ENCODE results near the gene TMEM80. TPM values are rescaled to one million over a fixed set of nuclear protein-coding genes. Genes with fewer than 3 reads are reported as not detected.
A peak's percentile ranks its signal among the peaks of the same experiment; 100 is the strongest.

TMEM80 gene
- total and polyA plus RNA-seq, 4 donors = 5.1 to 12.4 (median 8.2) TPM

DNA sequence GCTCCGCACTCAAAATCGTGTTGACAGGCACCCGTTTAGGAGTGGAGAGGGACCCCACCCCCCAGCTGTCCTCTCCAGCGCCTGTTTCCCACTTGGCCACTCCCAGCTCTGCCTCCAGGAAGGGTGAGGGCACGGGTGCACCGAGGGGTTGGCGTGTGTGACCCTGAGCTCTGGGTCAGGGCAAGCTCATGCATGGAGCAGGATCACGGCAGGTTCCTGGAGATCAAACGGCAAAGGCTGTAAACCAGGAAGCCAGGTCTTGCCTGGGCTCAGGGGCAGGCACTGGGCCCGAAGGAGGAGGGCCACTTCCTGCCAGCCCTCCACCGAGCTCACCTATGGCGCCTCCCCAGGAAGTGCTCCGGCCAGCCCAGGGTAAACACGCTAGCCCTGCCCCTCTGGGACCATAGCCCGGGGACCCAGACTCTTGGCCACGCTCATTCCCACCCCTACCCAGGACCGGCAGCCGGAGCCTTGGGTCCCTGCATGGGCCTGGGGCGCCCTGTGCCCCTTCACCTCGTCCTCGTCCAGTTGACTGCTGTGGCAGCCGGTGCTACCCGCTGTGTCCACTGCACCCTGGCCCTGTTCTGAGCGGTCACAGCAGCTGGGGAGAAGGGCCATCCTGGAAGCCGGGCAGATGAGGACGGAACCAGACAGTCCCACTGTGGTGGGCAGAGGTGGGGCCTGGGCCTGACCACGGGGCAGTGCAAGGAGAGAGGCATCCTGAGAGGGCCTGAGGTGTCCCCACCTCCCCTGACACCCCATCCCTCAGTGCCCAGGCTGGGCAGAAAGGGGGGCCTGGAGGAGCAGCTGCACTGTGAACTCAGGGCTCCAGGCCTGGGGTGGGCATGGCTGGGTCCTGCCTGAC is 9.4 kb downstream of the TMEM80 start (continued):
- TF ChIP-seq JUND (IDR thresholded peaks at IDR 0.05) (peak in 1 of 2 donors; percentile 21), HNF4G (IDR thresholded peaks at IDR 0.05) (peak; percentile 58), HNF4A (conservative IDR thresholded peaks at IDR 0.05) (peak; percentile 84 to 88)
- TF ChIP-seq, protein P1, sequence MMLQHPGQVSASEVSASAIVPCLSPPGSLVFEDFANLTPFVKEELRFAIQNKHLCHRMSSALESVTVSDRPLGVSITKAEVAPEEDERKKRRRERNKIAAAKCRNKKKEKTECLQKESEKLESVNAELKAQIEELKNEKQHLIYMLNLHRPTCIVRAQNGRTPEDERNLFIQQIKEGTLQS (IDR thresholded peaks at IDR 0.05) = peak; percentile 45

DNA sequence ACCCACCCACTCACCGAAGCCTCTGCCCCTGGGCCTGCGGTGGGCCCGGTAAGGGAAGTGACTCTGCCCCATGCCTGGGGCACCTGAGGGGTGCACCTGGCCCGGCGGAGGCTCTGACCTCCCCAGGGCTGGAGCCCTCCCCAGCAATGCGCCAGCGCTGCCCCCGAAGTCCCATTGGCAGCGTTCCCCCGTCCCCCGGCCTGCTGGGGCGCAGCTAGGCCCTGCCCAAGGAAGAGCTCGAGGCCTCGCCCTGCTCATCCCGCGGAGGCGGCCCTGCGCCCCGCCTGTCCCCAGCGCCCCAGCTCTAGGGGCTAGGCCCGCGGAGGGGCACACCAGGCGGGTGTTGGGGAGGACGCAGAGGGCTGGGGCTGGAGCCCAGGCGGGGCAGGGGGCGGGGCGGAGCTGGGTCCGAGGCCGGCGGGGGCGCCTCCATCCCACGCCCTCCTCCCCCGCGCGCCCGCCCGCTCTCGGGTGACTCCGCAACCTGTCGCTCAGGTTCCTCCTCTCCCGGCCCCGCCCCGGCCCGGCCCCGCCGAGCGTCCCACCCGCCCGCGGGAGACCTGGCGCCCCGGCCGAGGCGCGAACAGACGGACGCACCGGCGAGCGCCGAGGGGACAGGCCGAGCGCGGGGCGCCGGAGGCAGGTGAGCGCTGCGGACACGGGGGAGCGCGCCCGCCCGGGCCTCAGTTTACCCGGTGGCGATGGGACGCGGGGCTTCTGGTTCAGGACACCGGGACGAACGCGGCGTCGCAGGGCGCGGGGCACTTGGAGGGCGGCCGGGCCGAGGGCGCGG is 10.2 kb downstream of the TMEM80 start, which contains the start of gene EPS8L2:
Gene EPS8L2 (plus strand): TSS at position 586 of the 793 bp plus-strand sequence. CDS start 3,177 bp downstream, outside the sequence.
- Histone ChIP-seq H3K9me3 (ENCODE audit: control insufficient read depth in 4 of 4, low read length in 3 of 4) (no peaks in the 10 kb centered on the region), H3K4me3 (ENCODE audit: low read depth in 1 of 3, low read length in 3 of 3) (peak within 1 kb of the TSS; percentile 78 to 94 (median 89)), H3K4me1 (ENCODE audit: control insufficient read depth in 4 of 4, insufficient read depth in 4 of 4, low read length in 3 of 4) (peaks cover 24 to 80% (median 56%) of the 10 kb centered on the region in 4 donors), H3K27me3 (ENCODE audit: control insufficient read depth in 4 of 4, insufficient read depth in 4 of 4, low read length in 3 of 4) (no peaks in the 10 kb centered on the region), H3K9ac (ENCODE audit: low read depth in 1 of 2, low read length in 2 of 2) (peak within 1 kb of the TSS; percentile 53 to 63), H3K27ac (ENCODE audit: low read depth in 1 of 2, low read length in 2 of 2) (peak within 1 kb of the TSS; percentile 90 to 96), H3K36me3 (ENCODE audit: control insufficient read depth in 4 of 4, insufficient read depth in 3 of 4, low read depth in 1 of 4, low read length in 3 of 4) (no peaks in the 10 kb centered on the region)
- TF ChIP-seq EGR1 (IDR thresholded peaks at IDR 0.05; ENCODE audit: low read depth in 2 of 2) (no peak), HNF4A (conservative IDR thresholded peaks at IDR 0.05) (no peak), FOXA2 (IDR thresholded peaks at IDR 0.05) (no peak), JUND (IDR thresholded peaks at IDR 0.05) (no peak)
- TF ChIP-seq, protein P1 (IDR thresholded peaks at IDR 0.05) = no peak
- TF ChIP-seq, protein P2, sequence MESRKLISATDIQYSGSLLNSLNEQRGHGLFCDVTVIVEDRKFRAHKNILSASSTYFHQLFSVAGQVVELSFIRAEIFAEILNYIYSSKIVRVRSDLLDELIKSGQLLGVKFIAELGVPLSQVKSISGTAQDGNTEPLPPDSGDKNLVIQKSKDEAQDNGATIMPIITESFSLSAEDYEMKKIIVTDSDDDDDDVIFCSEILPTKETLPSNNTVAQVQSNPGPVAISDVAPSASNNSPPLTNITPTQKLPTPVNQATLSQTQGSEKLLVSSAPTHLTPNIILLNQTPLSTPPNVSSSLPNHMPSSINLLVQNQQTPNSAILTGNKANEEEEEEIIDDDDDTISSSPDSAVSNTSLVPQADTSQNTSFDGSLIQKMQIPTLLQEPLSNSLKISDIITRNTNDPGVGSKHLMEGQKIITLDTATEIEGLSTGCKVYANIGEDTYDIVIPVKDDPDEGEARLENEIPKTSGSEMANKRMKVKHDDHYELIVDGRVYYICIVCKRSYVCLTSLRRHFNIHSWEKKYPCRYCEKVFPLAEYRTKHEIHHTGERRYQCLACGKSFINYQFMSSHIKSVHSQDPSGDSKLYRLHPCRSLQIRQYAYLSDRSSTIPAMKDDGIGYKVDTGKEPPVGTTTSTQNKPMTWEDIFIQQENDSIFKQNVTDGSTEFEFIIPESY (IDR thresholded peaks at IDR 0.05) = no peak
- peak; percentile 66 for DNase-seq (ENCODE audit: low spot score)
- 4% methylated on average over 90 of the region's 90 CpGs for WGBS

DNA sequence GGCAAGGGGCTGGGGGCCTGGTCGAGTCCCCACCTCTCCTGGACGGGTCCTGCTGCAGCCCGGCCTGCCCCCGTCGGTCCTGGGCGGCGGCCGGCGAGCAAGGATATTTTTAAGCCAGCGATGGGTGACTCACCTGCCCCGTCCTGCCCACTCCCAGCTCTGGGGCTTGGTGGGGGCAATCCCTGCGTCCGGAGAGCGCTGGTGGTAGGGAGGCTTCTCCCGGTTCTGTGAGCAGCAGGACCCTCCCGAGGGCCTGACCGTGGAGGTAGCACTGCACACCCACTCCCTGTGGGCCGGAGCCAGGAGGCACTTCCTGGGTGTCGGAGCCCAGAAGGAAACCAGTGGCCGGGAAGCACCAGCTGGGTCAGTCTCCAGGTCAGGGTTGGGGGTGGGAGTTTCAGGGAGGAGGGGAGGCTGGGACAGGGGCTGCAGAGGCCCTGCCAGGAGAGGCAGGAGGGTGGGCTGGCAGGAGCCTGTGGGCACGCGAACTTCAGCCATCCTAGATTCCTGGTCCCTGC is 10.9 kb downstream of the TMEM80 start:
- peak overlapping the region; percentile 84 to 96 for H3K27ac ChIP-seq (ENCODE audit: low read depth in 1 of 2, low read length in 2 of 2)
- 4% methylated on average over 22 of the region's 22 CpGs for WGBS
- peak overlapping the region; percentile 34 to 89 (median 79) for H3K4me3 ChIP-seq (ENCODE audit: low read depth in 1 of 3, low read length in 3 of 3)
- DNase-seq (ENCODE audit: low spot score) = peak; percentile 31
- no peaks in the 10 kb centered on the region for H3K27me3 ChIP-seq (ENCODE audit: control insufficient read depth in 4 of 4, insufficient read depth in 4 of 4, low read length in 3 of 4)
- H3K4me1 ChIP-seq (ENCODE audit: control insufficient read depth in 4 of 4, insufficient read depth in 4 of 4, low read length in 3 of 4) = peaks cover 24 to 78% (median 55%) of the 10 kb centered on the region in 4 donors
- H3K9me3 ChIP-seq (ENCODE audit: control insufficient read depth in 4 of 4, low read length in 3 of 4) = no peaks in the 10 kb centered on the region
- peak overlapping the region in 1 of 2 donors; percentile 63 for H3K9ac ChIP-seq (ENCODE audit: low read depth in 1 of 2, low read length in 2 of 2)
- H3K36me3 ChIP-seq (ENCODE audit: control insufficient read depth in 4 of 4, insufficient read depth in 3 of 4, low read depth in 1 of 4, low read length in 3 of 4) = no peaks in the 10 kb centered on the region
- TF ChIP-seq YY1 (IDR thresholded peaks at IDR 0.05) (no peak), HNF4G (IDR thresholded peaks at IDR 0.05) (no peak), EGR1 (IDR thresholded peaks at IDR 0.05; ENCODE audit: low read depth in 2 of 2) (no peak), SP1 (IDR thresholded peaks at IDR 0.05) (no peak), RAD21 (IDR thresholded peaks at IDR 0.05) (no peak), JUND (IDR thresholded peaks at IDR 0.05) (no peak), GABPA (IDR thresholded peaks at IDR 0.05 in 1 of 2, conservative IDR thresholded peaks at IDR 0.05 in 1 of 2) (no peak), RXRA (IDR thresholded peaks at IDR 0.05) (no peak)
- TF ChIP-seq, protein P3, sequence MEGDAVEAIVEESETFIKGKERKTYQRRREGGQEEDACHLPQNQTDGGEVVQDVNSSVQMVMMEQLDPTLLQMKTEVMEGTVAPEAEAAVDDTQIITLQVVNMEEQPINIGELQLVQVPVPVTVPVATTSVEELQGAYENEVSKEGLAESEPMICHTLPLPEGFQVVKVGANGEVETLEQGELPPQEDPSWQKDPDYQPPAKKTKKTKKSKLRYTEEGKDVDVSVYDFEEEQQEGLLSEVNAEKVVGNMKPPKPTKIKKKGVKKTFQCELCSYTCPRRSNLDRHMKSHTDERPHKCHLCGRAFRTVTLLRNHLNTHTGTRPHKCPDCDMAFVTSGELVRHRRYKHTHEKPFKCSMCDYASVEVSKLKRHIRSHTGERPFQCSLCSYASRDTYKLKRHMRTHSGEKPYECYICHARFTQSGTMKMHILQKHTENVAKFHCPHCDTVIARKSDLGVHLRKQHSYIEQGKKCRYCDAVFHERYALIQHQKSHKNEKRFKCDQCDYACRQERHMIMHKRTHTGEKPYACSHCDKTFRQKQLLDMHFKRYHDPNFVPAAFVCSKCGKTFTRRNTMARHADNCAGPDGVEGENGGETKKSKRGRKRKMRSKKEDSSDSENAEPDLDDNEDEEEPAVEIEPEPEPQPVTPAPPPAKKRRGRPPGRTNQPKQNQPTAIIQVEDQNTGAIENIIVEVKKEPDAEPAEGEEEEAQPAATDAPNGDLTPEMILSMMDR (IDR thresholded peaks at IDR 0.05; ENCODE audit: low read depth, low read length, missing input control) = no peak
- TF ChIP-seq, protein P1 (IDR thresholded peaks at IDR 0.05) = no peak
- TF ChIP-seq, protein P2 (IDR thresholded peaks at IDR 0.05) = no peak
- TF ChIP-seq, protein P4, sequence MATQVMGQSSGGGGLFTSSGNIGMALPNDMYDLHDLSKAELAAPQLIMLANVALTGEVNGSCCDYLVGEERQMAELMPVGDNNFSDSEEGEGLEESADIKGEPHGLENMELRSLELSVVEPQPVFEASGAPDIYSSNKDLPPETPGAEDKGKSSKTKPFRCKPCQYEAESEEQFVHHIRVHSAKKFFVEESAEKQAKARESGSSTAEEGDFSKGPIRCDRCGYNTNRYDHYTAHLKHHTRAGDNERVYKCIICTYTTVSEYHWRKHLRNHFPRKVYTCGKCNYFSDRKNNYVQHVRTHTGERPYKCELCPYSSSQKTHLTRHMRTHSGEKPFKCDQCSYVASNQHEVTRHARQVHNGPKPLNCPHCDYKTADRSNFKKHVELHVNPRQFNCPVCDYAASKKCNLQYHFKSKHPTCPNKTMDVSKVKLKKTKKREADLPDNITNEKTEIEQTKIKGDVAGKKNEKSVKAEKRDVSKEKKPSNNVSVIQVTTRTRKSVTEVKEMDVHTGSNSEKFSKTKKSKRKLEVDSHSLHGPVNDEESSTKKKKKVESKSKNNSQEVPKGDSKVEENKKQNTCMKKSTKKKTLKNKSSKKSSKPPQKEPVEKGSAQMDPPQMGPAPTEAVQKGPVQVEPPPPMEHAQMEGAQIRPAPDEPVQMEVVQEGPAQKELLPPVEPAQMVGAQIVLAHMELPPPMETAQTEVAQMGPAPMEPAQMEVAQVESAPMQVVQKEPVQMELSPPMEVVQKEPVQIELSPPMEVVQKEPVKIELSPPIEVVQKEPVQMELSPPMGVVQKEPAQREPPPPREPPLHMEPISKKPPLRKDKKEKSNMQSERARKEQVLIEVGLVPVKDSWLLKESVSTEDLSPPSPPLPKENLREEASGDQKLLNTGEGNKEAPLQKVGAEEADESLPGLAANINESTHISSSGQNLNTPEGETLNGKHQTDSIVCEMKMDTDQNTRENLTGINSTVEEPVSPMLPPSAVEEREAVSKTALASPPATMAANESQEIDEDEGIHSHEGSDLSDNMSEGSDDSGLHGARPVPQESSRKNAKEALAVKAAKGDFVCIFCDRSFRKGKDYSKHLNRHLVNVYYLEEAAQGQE (IDR thresholded peaks at IDR 0.05) = no peak

Data from liver (tissue), 9 donors.